ENCODE measurements around the gene TRHDE. TPM values are rescaled to one million over a fixed set of nuclear protein-coding genes. Genes with fewer than 3 reads are reported as not detected.
A peak's percentile ranks its signal among the peaks of the same experiment; 100 is the strongest.

TRHDE gene
- total RNA-seq, 1 experiment from 2014 or later: 16.5 TPM

DNA sequence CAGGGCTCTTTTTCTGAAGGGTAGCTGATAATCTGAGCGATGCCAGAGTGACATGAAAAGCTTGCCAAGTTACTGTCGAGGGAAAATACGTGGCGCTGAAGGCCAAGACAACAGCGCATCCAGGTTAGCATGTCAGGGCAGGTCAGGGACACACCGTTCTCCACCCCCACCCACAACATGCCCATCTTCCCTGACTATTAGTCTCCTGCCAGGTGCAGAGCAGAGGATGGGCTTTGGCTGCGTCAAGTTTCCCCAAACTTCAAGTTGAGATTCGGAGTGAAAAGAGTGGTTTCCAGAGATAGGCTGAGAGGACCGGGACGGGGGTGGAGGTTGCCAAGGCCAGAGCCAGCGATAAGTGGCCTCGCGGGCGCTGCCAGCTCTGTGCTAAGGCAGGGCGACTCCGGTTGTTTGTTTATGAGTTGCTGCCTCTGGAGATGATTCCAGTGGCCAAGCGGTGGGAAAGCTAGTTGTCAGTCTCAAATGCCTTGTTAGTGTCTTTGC lies 1.7 kb downstream of the TRHDE start:
- intact Hi-C loops (cut with micrococcal nuclease): no loop called here
- ChIA-PET POLR2A (ENCODE audit: unreplicated experiment) (interaction anchor here (0.9 kb wide), 1 partner anchor 22 kb away, joined by 3 read pairs; no protein-coding TSS in a partner anchor), CTCF (interaction anchor here (0.6 kb wide), 1 partner anchor 12 kb away, joined by 3 read pairs; no protein-coding TSS in a partner anchor)
- TF ChIP-seq, protein P1, sequence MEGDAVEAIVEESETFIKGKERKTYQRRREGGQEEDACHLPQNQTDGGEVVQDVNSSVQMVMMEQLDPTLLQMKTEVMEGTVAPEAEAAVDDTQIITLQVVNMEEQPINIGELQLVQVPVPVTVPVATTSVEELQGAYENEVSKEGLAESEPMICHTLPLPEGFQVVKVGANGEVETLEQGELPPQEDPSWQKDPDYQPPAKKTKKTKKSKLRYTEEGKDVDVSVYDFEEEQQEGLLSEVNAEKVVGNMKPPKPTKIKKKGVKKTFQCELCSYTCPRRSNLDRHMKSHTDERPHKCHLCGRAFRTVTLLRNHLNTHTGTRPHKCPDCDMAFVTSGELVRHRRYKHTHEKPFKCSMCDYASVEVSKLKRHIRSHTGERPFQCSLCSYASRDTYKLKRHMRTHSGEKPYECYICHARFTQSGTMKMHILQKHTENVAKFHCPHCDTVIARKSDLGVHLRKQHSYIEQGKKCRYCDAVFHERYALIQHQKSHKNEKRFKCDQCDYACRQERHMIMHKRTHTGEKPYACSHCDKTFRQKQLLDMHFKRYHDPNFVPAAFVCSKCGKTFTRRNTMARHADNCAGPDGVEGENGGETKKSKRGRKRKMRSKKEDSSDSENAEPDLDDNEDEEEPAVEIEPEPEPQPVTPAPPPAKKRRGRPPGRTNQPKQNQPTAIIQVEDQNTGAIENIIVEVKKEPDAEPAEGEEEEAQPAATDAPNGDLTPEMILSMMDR (conservative IDR thresholded peaks at IDR 0.05; ENCODE audit: low read depth, low read length): no peak
- TF ChIP-seq EZH2 (IDR thresholded peaks at IDR 0.05; ENCODE audit: low read length, unreplicated experiment) (no peak), EZH2phosphoT487 (IDR thresholded peaks at IDR 0.05; ENCODE audit: borderline replicate concordance, low read length) (no peak)
- H3K9ac ChIP-seq (ENCODE audit: low read length): peak overlapping the region; percentile 79
- peak overlapping the region; percentile 82 for H3K4me2 ChIP-seq (ENCODE audit: low read length)
- ATAC-seq (peak; percentile 11), DNase-seq (peak; percentile 54)
- H3K27me3 ChIP-seq (ENCODE audit: low read length): no peaks in the 10 kb centered on the region
- no peaks in the 10 kb centered on the region for H3K9me3 ChIP-seq (ENCODE audit: low read length)
- H4K20me1 ChIP-seq (ENCODE audit: low read length): no peaks in the 10 kb centered on the region
- no peaks in the 10 kb centered on the region for H3K36me3 ChIP-seq (ENCODE audit: low read depth, low read length)
- peaks cover 100% of the 10 kb centered on the region for H3K79me2 ChIP-seq (ENCODE audit: low read length)
- H3K9me2 ChIP-seq (replicated peaks; ENCODE audit: low read length): no peaks in the 10 kb centered on the region
- peak overlapping the region; percentile 98 for H3K4me3 ChIP-seq (ENCODE audit: low read length)
- BruUV-seq (replicated peaks): no TSS peak
- H3K27ac ChIP-seq (ENCODE audit: low read length): peak overlapping the region; percentile 63
- H2AFZ ChIP-seq (ENCODE audit: low read length): peak overlapping the region; percentile 82
- H3F3A ChIP-seq (ENCODE audit: low read length, unreplicated experiment): no peaks in the 10 kb centered on the region
- peaks cover 53% of the 10 kb centered on the region for H3K4me1 ChIP-seq (ENCODE audit: insufficient read depth, low read length)

DNA sequence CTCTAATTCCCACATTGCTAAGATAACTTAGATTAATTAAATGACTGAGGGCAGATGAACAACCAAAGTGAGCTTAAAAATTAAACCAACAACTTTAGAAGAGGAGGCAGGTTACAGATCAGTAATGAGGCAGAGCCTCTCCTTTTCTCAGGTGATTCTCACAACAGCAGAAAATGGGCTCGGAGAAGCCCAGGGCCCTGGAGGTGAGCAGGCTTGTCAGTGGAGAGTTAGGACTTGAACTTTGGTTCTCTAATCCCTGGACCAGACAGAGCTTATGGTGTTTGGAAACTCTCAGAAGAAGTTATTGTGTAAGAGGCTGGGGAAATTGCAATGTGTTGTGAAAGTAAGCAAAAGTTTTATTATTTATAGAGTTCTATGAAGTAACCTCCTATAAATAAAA lies 2.8 kb downstream of the TRHDE start:
- Histone ChIP-seq H3K4me1 (ENCODE audit: insufficient read depth, low read length) (peaks cover 54% of the 10 kb centered on the region), H2AFZ (ENCODE audit: low read length) (no peak overlapping the region), H3K4me2 (ENCODE audit: low read length) (peak overlapping the region; percentile 82), H3K79me2 (ENCODE audit: low read length) (peaks cover 100% of the 10 kb centered on the region), H3K9me3 (ENCODE audit: low read length) (no peaks in the 10 kb centered on the region), H3F3A (ENCODE audit: low read length, unreplicated experiment) (no peaks in the 10 kb centered on the region), H3K27ac (ENCODE audit: low read length) (peak overlapping the region; percentile 63), H3K9ac (ENCODE audit: low read length) (peak overlapping the region; percentile 79), H4K20me1 (ENCODE audit: low read length) (no peaks in the 10 kb centered on the region), H3K36me3 (ENCODE audit: low read depth, low read length) (no peaks in the 10 kb centered on the region), H3K9me2 (replicated peaks; ENCODE audit: low read length) (no peaks in the 10 kb centered on the region), H3K4me3 (ENCODE audit: low read length) (peak overlapping the region; percentile 98), H3K27me3 (ENCODE audit: low read length) (no peaks in the 10 kb centered on the region)
- DNase-seq: peak; percentile 54
- POLR2A ChIA-PET (ENCODE audit: unreplicated experiment): no interaction called here
- CTCF ChIA-PET: interaction anchor here (0.8 to 1.0 kb wide), 2 partner anchors 11 to 21 kb away, joined by 5 read pairs; no protein-coding TSS in a partner anchor
- ATAC-seq: no peak
- intact Hi-C loops (cut with micrococcal nuclease): no loop called here
- TF ChIP-seq, protein P1 (conservative IDR thresholded peaks at IDR 0.05; ENCODE audit: low read depth, low read length): no peak
- TF ChIP-seq EZH2phosphoT487 (IDR thresholded peaks at IDR 0.05; ENCODE audit: borderline replicate concordance, low read length) (no peak), EZH2 (IDR thresholded peaks at IDR 0.05; ENCODE audit: low read length, unreplicated experiment) (no peak)
- BruUV-seq (replicated peaks): no TSS peak

DNA sequence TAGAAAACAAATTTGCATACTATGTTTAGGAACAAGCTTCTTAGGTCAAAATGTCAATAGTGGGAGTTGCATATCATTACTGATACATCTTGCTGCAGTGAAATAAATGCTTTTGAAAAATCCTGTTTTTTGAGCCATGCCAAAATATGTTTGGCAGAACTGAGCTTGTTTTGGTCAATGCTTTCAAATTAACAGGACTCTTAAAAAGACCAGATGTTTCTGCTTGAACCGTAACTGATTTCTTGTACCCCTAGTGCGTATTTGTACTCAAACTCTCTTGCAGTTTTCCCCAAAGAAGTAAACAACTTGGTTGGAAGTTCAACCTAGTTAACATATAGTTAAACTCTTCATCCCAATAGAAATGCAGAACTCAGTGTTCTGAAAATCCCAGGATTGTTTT lies 3.4 kb downstream of the TRHDE start:
- H3K9me2 ChIP-seq (replicated peaks; ENCODE audit: low read length): no peaks in the 10 kb centered on the region
- peak overlapping the region; percentile 82 for H3K4me2 ChIP-seq (ENCODE audit: low read length)
- CTCF ChIA-PET: interaction anchor here (1.0 kb wide), 1 partner anchor 12 kb away, joined by 5 read pairs; no protein-coding TSS in a partner anchor
- intact Hi-C loops (cut with micrococcal nuclease): no loop called here
- ATAC-seq: no peak
- no peaks in the 10 kb centered on the region for H3K9me3 ChIP-seq (ENCODE audit: low read length)
- no peak for TF ChIP-seq EZH2 (IDR thresholded peaks at IDR 0.05; ENCODE audit: low read length, unreplicated experiment)
- TF ChIP-seq, protein P1 (conservative IDR thresholded peaks at IDR 0.05; ENCODE audit: low read depth, low read length): no peak
- no peak for TF ChIP-seq EZH2phosphoT487 (IDR thresholded peaks at IDR 0.05; ENCODE audit: borderline replicate concordance, low read length)
- H3K79me2 ChIP-seq (ENCODE audit: low read length): peaks cover 100% of the 10 kb centered on the region
- peak overlapping the region; percentile 98 for H3K4me3 ChIP-seq (ENCODE audit: low read length)
- no peaks in the 10 kb centered on the region for H3K27me3 ChIP-seq (ENCODE audit: low read length)
- peaks cover 55% of the 10 kb centered on the region for H3K4me1 ChIP-seq (ENCODE audit: insufficient read depth, low read length)
- POLR2A ChIA-PET (ENCODE audit: unreplicated experiment): interaction anchor here (0.6 kb wide), 2 partner anchors 9 to 1300 kb away, joined by 3 to 5 read pairs; no protein-coding TSS in a partner anchor
- peak overlapping the region; percentile 63; the same call in 1 of the 2 replicates for H3K27ac ChIP-seq (ENCODE audit: low read length)
- DNase-seq: no peak
- H2AFZ ChIP-seq (ENCODE audit: low read length): no peak overlapping the region
- peak overlapping the region; percentile 79; the same call in 1 of the 2 replicates for H3K9ac ChIP-seq (ENCODE audit: low read length)
- H3K36me3 ChIP-seq (ENCODE audit: low read depth, low read length): no peaks in the 10 kb centered on the region
- BruUV-seq (replicated peaks): no TSS peak
- H3F3A ChIP-seq (ENCODE audit: low read length, unreplicated experiment): no peaks in the 10 kb centered on the region
- no peaks in the 10 kb centered on the region for H4K20me1 ChIP-seq (ENCODE audit: low read length)
